ENCODE data around the gene COL4A5.

GRCh38 chrX:108573136-108573535 lies 133.5 kb downstream of the COL4A5 start:
- TF ChIP-seq CTCF (IDR thresholded peaks at IDR 0.05) (no peak), SIN3A (IDR thresholded peaks at IDR 0.05; ENCODE audit: borderline replicate concordance, insufficient read depth, low read depth, low read length) (no peak), POLR2AphosphoS5 (IDR thresholded peaks at IDR 0.05; ENCODE audit: low read depth, low read length) (no peak), REST (IDR thresholded peaks at IDR 0.05; ENCODE audit: insufficient read depth in 1 of 2, low read depth in 2 of 2, low read length in 1 of 2) (no peak)
